Articular chondrocyte of knee joint (primary cell): ENCODE data around the gene FAM171A1. TPM values are rescaled to one million over a fixed set of nuclear protein-coding genes. Genes with fewer than 3 reads are reported as not detected.

Source experiments
- small RNA-seq: library from RNA; depleted of rRNA; stranded (forward); fragments of <200 nt; gene quantifications from one replicate; pipeline ENCODE3, GENCODE V24; 2012
- total RNA-seq: library from RNA; depleted of rRNA; stranded (reverse); fragments of >200 nt; gene quantifications from 2 replicates; pipeline ENCODE4 v1.2.3, GENCODE V29; 2012

Gene FAM171A1
- 11.1 and 13.1 TPM in 2 replicates for total RNA-seq

GRCh38 chr10:15370856-15371701, at the start of gene FAM171A1:
Gene FAM171A1, minus strand, starts transcription at chr10:15371289. Its CDS starts 237 bp downstream, at chr10:15371052.

GRCh38 chr10:15168291-15168785, 202.8 kb downstream of the FAM171A1 start, which contains the start of gene NMT2:
Gene NMT2, minus strand, starts transcription at chr10:15168693. Its CDS starts 81 bp downstream, at chr10:15168612.

Small RNAs within 50 kb of the gene (small RNA-seq; reads per million reads assigned to genes)
- gene AL590365.1, result not detected

Other genes starting within 250 kb of the FAM171A1 start
- 35.7 and 36.4 TPM in 2 replicates for gene NMT2, start 202.6 kb downstream of the FAM171A1 start, total RNA-seq